ENCODE results near the gene FGF1.

DNA sequence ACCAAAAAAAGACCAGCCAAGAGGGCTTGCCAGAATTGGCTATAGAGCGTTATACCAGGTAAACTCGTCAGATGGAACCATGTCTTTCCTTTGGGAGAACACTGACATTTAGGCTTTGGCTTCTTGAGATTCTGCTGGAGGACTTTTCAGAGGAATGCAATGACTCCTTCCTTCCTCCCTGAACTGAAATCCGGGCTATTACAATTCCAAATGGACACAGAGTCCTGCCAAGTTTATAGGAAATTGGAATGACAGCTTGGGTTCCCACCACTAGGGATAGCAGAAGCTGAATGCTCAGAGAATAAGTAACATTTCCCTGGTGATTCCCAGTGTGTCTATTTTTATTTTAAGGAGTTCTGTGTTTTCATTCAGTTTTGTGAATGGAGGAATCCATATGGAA is 143.0 kb downstream of the FGF1 start:
- TF ChIP-seq, protein P1, sequence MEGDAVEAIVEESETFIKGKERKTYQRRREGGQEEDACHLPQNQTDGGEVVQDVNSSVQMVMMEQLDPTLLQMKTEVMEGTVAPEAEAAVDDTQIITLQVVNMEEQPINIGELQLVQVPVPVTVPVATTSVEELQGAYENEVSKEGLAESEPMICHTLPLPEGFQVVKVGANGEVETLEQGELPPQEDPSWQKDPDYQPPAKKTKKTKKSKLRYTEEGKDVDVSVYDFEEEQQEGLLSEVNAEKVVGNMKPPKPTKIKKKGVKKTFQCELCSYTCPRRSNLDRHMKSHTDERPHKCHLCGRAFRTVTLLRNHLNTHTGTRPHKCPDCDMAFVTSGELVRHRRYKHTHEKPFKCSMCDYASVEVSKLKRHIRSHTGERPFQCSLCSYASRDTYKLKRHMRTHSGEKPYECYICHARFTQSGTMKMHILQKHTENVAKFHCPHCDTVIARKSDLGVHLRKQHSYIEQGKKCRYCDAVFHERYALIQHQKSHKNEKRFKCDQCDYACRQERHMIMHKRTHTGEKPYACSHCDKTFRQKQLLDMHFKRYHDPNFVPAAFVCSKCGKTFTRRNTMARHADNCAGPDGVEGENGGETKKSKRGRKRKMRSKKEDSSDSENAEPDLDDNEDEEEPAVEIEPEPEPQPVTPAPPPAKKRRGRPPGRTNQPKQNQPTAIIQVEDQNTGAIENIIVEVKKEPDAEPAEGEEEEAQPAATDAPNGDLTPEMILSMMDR (IDR thresholded peaks at IDR 0.05), result no peak
- TF ChIP-seq EZH2 (IDR thresholded peaks at IDR 0.05; ENCODE audit: borderline replicate concordance, insufficient read depth, low read depth, low read length, poor library complexity, severe bottlenecking), result no peak
